ENCODE measurements around the gene POLR2B.
"Not testable (repeated sequence)": the region's sequence is repeated elsewhere in the genome, so short reads cannot be mapped to it uniquely, and the experiment has no call there.

The POLR2B gene

GRCh38 chr4:56978750-56979303, at the start of gene POLR2B:
Gene POLR2B, plus strand, starts transcription at chr4:56978896. Its CDS starts 90 bp downstream, at chr4:56978986.
- peak; percentile 58 to 67 (median 64) for DNase-seq (ENCODE audit: low read depth in 3 of 3, low spot score in 1 of 3)

- no peak for DNase-seq (ENCODE audit: low read depth in 3 of 3, low spot score in 1 of 3)
Observed at GRCh38 chr4:56930638-56931037, 48.1 kb upstream of the POLR2B start.

- no peak for DNase-seq (ENCODE audit: low read depth in 3 of 3, low spot score in 1 of 3)
Observed at GRCh38 chr4:56931924-56932323, 46.8 kb upstream of the POLR2B start.

- no peak for DNase-seq (ENCODE audit: low read depth in 3 of 3, low spot score in 1 of 3)
Observed at GRCh38 chr4:56937262-56937661, 41.4 kb upstream of the POLR2B start.

GRCh38 chr4:56939826-56940225, 38.9 kb upstream of the POLR2B start:
- DNase-seq (ENCODE audit: low read depth in 3 of 3, low spot score in 1 of 3): not testable (repeated sequence)

- DNase-seq (ENCODE audit: low read depth in 3 of 3, low spot score in 1 of 3): no peak
Observed at GRCh38 chr4:56940403-56940802, 38.3 kb upstream of the POLR2B start.

GRCh38 chr4:56940971-56941370, 37.7 kb upstream of the POLR2B start:
- no peak for DNase-seq (ENCODE audit: low read depth in 3 of 3, low spot score in 1 of 3)

- DNase-seq (ENCODE audit: low read depth in 3 of 3, low spot score in 1 of 3): no peak
Observed at GRCh38 chr4:56941403-56941802, 37.3 kb upstream of the POLR2B start.

GRCh38 chr4:56953680-56954520, 24.8 kb upstream of the POLR2B start:
- DNase-seq (ENCODE audit: low read depth in 3 of 3, low spot score in 1 of 3): no peak

- no peak for DNase-seq (ENCODE audit: low read depth in 3 of 3, low spot score in 1 of 3)
Observed at GRCh38 chr4:56958111-56958517, 20.6 kb upstream of the POLR2B start.

- DNase-seq (ENCODE audit: low read depth in 3 of 3, low spot score in 1 of 3): no peak
Observed at GRCh38 chr4:56959100-56959499, 19.6 kb upstream of the POLR2B start.

GRCh38 chr4:56961107-56961500, 17.6 kb upstream of the POLR2B start:
- no peak for DNase-seq (ENCODE audit: low read depth in 3 of 3, low spot score in 1 of 3)

- no peak for DNase-seq (ENCODE audit: low read depth in 3 of 3, low spot score in 1 of 3)
Observed at GRCh38 chr4:56971383-56971782, 7.3 kb upstream of the POLR2B start.

- DNase-seq (ENCODE audit: low read depth in 3 of 3, low spot score in 1 of 3): no peak
Observed at GRCh38 chr4:56972389-56972788, 6.3 kb upstream of the POLR2B start.

- DNase-seq (ENCODE audit: low read depth in 3 of 3, low spot score in 1 of 3): no peak
Observed at GRCh38 chr4:56972809-56973208, 5.9 kb upstream of the POLR2B start.

GRCh38 chr4:56973336-56973735, 5.4 kb upstream of the POLR2B start:
- DNase-seq (ENCODE audit: low read depth in 3 of 3, low spot score in 1 of 3): no peak

- no peak for DNase-seq (ENCODE audit: low read depth in 3 of 3, low spot score in 1 of 3)
Observed at GRCh38 chr4:56976283-56976836, 2.3 kb upstream of the POLR2B start.

- DNase-seq (ENCODE audit: low read depth in 3 of 3, low spot score in 1 of 3): peak in 2 of 3 donors; percentile 16 to 27
Observed at GRCh38 chr4:56976837-56977320, 1.8 kb upstream of the POLR2B start.

- peak; percentile 95 to 96 (median 95) for DNase-seq (ENCODE audit: low read depth in 3 of 3, low spot score in 1 of 3)
Observed at GRCh38 chr4:56977321-56978012, 1.2 kb upstream of the POLR2B start, which contains the start of gene NOA1. Gene NOA1, minus strand, starts transcription at chr4:56977606. Its CDS starts 21 bp downstream, at chr4:56977585.

- DNase-seq (ENCODE audit: low read depth in 3 of 3, low spot score in 1 of 3): no peak
Observed at GRCh38 chr4:56979421-56980072, 851 bp downstream of the POLR2B start.

- no peak for DNase-seq (ENCODE audit: low read depth in 3 of 3, low spot score in 1 of 3)
Observed at GRCh38 chr4:56981795-56982201, 3.1 kb downstream of the POLR2B start.
